Left lung (tissue), 10 donors: Measurements from ENCODE around the gene CPAMD8. TPM values are rescaled to one million over a fixed set of nuclear protein-coding genes. Genes with fewer than 3 reads are reported as not detected.

Source experiments
- ATAC-seq: fragments of 200-7000 bp; cut with Tn5 transposase; one replicate; pipeline ENCODE4 v1.9.1; 2020; ENCODE audit warnings: moderate library complexity
- DNase-seq, 4 donors: peaks; one replicate each; pipeline ENCODE4 v3.0.0-alpha.2; 2013 to 2020
- H3K27ac ChIP-seq, 2 donors: fragments of 200-600 bp; sonication (generic) in 1 of 2; one replicate each; pipeline versions ENCODE4 v1.5.0 to v1.8.0; 2020 to 2021
- H3K27me3 ChIP-seq, 2 donors: fragments of 200-600 bp; sonication (generic) in 1 of 2; one replicate each; pipeline versions ENCODE4 v1.5.0 to v1.8.0; 2020 to 2021
- H3K36me3 ChIP-seq, 2 donors: fragments of 200-600 bp; sonication (generic) in 1 of 2; one replicate each; pipeline versions ENCODE4 v1.5.0 to v1.8.0; 2020 to 2021
- H3K4me1 ChIP-seq, 2 donors: fragments of 200-600 bp; one replicate each; pipeline ENCODE4 v1.8.0; 2021
- H3K4me3 ChIP-seq, 2 donors: fragments of 200-600 bp; sonication (generic) in 1 of 2; one replicate each; pipeline versions ENCODE4 v1.5.0 to v1.8.0; 2020 to 2021; ENCODE audit warnings: mild to moderate bottlenecking in 1 of 2
- H3K9me3 ChIP-seq, 2 donors: fragments of 200-600 bp; sonication (generic) in 1 of 2; one replicate each; pipeline versions ENCODE4 v1.5.0 to v1.8.0; 2020 to 2021
- CTCF ChIP-seq, 2 donors: fragments of 200-600 bp; sonication (generic) in 1 of 2; IDR thresholded peaks; one replicate each; pipeline versions ENCODE4 v1.5.0 to v1.8.0; 2021; ENCODE audit warnings: antibody characterized with exemption in 2 of 2
- intact Hi-C, 2 donors: fragments of 100-400 bp; cut with DNase I; formaldehyde crosslinking; loops; one replicate each; pipeline versions ENCODE4 v1.11.2 to v1.14.2; 2022
- polyA plus RNA-seq, 6 donors: library from polyadenylated mRNA; unstranded; fragments of 120-200 nt; gene quantifications; one replicate each; pipeline ENCODE4 v1.2.1, GENCODE V29; 2013; ENCODE audit not compliant: insufficient read length in 6 of 6
- total RNA-seq, 2 donors: library from RNA; stranded (reverse); fragmentation: NEBNext Ultra II Directional; extraction: Animal tissue kit (Norgen Biotek cat#: 25700); gene quantifications; one replicate each; pipeline ENCODE4 v1.2.1, GENCODE V29; 2021
- donor health status: DM: no; HTN: yes; CAD: no.
- donor health status: DM: no; HTN: no; CAD: no.

Gene CPAMD8
- total and polyA plus RNA-seq, 8 donors, result 13.1 to 79.9 (median 64.8) TPM

- no peaks in the 10 kb centered on the region for H3K9me3 ChIP-seq
- H3K27ac ChIP-seq, result peak overlapping the region in 1 of 2 donors; percentile 60
These were observed 69.4 kb downstream of the CPAMD8 start for GRCh38 chr19:16957151-16957701.

DNA sequence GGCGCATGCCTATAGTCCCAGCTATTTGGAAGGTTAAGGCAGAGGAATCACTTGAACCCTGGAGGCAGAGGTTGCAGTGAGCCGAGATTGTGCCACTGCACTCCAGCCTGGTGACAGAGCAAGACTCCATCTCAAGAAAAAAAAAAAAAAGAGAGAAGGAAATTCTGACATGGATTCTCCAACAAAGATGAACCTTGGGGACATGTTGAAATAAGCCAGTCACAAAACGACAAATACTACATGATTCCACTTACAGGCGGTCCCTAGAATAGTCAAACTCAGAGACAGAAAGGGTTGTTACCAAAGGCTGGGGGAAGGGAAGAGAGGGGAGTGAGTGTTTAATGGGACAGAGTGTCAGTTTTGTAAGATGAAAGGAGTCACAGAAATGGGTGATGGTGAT lies 71.4 kb downstream of the CPAMD8 start:
- Histone ChIP-seq H3K27me3 (no peaks in the 10 kb centered on the region), H3K36me3 (no peaks in the 10 kb centered on the region), H3K4me1 (peaks cover 14 to 33% of the 10 kb centered on the region in 2 donors), H3K9me3 (no peaks in the 10 kb centered on the region), H3K4me3 (no peak overlapping the region), H3K27ac (peak overlapping the region in 1 of 2 donors; percentile 31)
- ATAC-seq, result no peak
- DNase-seq, result no peak
- TF ChIP-seq CTCF (IDR thresholded peaks at IDR 0.05), result no peak
- intact Hi-C loops, result no loop called here

More at GRCh38 chr19:16957151-16957701, 69.4 kb downstream of the CPAMD8 start:
- Histone ChIP-seq H3K4me1 (peaks cover 14 to 33% of the 10 kb centered on the region in 2 donors), H3K36me3 (no peaks in the 10 kb centered on the region), H3K4me3 (no peak overlapping the region), H3K27me3 (no peaks in the 10 kb centered on the region)
- ATAC-seq, result peak; percentile 88
- no peak for TF ChIP-seq CTCF (IDR thresholded peaks at IDR 0.05)
- peak in 1 of 4 donors; percentile 30 for DNase-seq
- intact Hi-C loops, result no loop called here

DNA sequence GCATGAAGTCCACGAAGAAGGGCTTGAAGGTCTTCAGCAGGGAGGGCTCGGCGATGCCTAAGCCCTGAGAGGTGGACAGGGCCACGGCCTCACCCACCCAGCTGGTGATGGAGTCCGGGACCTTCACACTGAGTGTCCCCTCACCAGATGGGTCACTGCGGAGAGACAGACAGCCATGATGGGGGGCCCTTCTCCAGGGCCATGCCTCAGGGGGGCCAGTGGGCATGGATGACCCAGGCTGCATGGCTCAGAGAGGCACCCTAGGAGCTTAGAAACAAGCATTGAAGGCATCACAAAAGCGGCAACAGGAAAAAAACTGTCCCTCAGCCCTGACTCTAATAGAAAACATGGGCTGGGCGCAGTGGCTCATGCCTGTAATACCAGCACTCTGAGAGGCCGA lies 74.6 kb downstream of the CPAMD8 start:
- no peak for TF ChIP-seq CTCF (IDR thresholded peaks at IDR 0.05)
- Histone ChIP-seq H3K27me3 (no peaks in the 10 kb centered on the region), H3K9me3 (no peaks in the 10 kb centered on the region), H3K4me3 (no peak overlapping the region), H3K4me1 (peaks cover 6 to 12% of the 10 kb centered on the region in 2 donors), H3K36me3 (no peaks in the 10 kb centered on the region), H3K27ac (no peak overlapping the region)
- intact Hi-C loops, result no loop called here
- DNase-seq (no peak), ATAC-seq (no peak)

GRCh38 chr19:16951529-16951928 lies 75.1 kb downstream of the CPAMD8 start:
- DNase-seq (no peak), ATAC-seq (no peak)
- TF ChIP-seq CTCF (IDR thresholded peaks at IDR 0.05), result no peak
- H3K27me3 ChIP-seq, result no peaks in the 10 kb centered on the region
- H3K4me3 ChIP-seq, result no peak overlapping the region
- H3K4me1 ChIP-seq, result peaks cover 2 to 7% of the 10 kb centered on the region in 2 donors
- no peaks in the 10 kb centered on the region for H3K36me3 ChIP-seq
- H3K27ac ChIP-seq, result no peak overlapping the region
- intact Hi-C loops, result no loop called here
- no peaks in the 10 kb centered on the region for H3K9me3 ChIP-seq

DNA sequence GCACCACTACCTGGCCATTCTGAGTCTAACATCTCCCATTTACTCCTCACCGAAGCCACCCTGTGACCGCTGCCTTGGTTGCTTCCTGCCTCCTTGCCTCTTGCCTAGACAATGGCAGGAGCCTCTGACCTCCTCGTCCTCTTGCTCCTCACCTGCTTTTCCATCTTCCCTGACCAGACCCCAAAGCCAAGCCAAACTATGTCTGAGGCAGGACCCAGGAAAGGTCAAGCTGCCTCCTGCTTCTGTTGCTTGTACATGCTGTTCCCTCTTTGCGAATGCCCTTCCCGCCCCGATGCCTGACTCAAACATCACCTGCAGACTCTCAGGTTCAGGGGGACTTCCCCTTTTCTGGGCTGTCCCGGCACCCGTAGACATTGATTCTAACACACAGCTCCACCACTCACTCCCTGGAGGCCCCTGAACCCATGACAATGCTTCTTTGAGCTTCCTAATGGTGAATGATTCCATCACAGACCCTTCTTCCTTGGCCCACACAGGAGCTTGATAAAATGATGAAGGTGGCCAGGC lies 77.0 kb downstream of the CPAMD8 start:
- Histone ChIP-seq H3K9me3 (no peaks in the 10 kb centered on the region), H3K4me3 (no peak overlapping the region), H3K27me3 (no peaks in the 10 kb centered on the region), H3K27ac (no peak overlapping the region), H3K4me1 (peaks cover 0 to 1% of the 10 kb centered on the region in 2 donors), H3K36me3 (no peaks in the 10 kb centered on the region)
- no peak for TF ChIP-seq CTCF (IDR thresholded peaks at IDR 0.05)
- ATAC-seq, result no peak
- no peak for DNase-seq
- intact Hi-C loops, result no loop called here
